Panc1 (cell line): ENCODE results near the gene MRPL16.

ENCODE experiments used
- CTCF ChIP-seq: fragments of 450-650 bp; IDR thresholded peaks from 2 replicates; pipeline ENCODE4 v1.5.1; 2017; ENCODE audit warnings: mild to moderate bottlenecking
- POLR2AphosphoS5 ChIP-seq: IDR thresholded peaks from 2 replicates; pipeline ENCODE4 v1.6.1; 2012; ENCODE audit warnings: mild to moderate bottlenecking, low read depth, low read length, moderate library complexity
- SIN3A ChIP-seq: IDR thresholded peaks from 2 replicates; pipeline ENCODE4 v1.6.1; 2012; ENCODE audit warnings: low read depth, mild to moderate bottlenecking, low read length, moderate library complexity, borderline replicate concordance; ENCODE audit not compliant: insufficient read depth

- TF ChIP-seq CTCF (no peak), POLR2AphosphoS5 (no peak), SIN3A (no peak)
Observed at GRCh38 chr11:59779487-59779886, 31.1 kb downstream of the MRPL16 start.
